ENCODE data around the gene MIEN1.
"Not testable (repeated sequence)": the region's sequence is repeated elsewhere in the genome, so short reads cannot be mapped to it uniquely, and the experiment has no call there.

MIEN1 gene

GRCh38 chr17:39755554-39756379 lies 25.4 kb upstream of the MIEN1 start:
- no peak for DNase-seq

- peak; percentile 52 for DNase-seq
Measured at GRCh38 chr17:39754958-39755553, 24.7 kb upstream of the MIEN1 start.

GRCh38 chr17:39754161-39754957 lies 24.0 kb upstream of the MIEN1 start:
- DNase-seq, result peak; percentile 84

- peak; percentile 30 for DNase-seq
Measured at GRCh38 chr17:39753514-39754160, 23.3 kb upstream of the MIEN1 start.

- DNase-seq, result no peak
Measured at GRCh38 chr17:39752241-39752881, 22.0 kb upstream of the MIEN1 start.

- DNase-seq, result no peak
Measured at GRCh38 chr17:39751637-39752036, 21.3 kb upstream of the MIEN1 start.

GRCh38 chr17:39751016-39751543 lies 20.7 kb upstream of the MIEN1 start:
- DNase-seq, result no peak

GRCh38 chr17:39750131-39751015 lies 20.0 kb upstream of the MIEN1 start:
- DNase-seq, result no peak

GRCh38 chr17:39748444-39749034 lies 18.2 kb upstream of the MIEN1 start:
- not testable (repeated sequence) for DNase-seq

GRCh38 chr17:39747745-39748144 lies 17.4 kb upstream of the MIEN1 start:
- no peak for DNase-seq

GRCh38 chr17:39746145-39746461 lies 15.8 kb upstream of the MIEN1 start:
- no peak for DNase-seq

GRCh38 chr17:39745335-39746144 lies 15.2 kb upstream of the MIEN1 start:
- DNase-seq, result no peak

- no peak for DNase-seq
Measured at GRCh38 chr17:39744836-39745215, 14.5 kb upstream of the MIEN1 start.

GRCh38 chr17:39744075-39744835 lies 13.9 kb upstream of the MIEN1 start:
- DNase-seq, result no peak

GRCh38 chr17:39742856-39743436 lies 12.6 kb upstream of the MIEN1 start:
- DNase-seq, result no peak

- DNase-seq, result no peak
Measured at GRCh38 chr17:39742126-39742855, 12.0 kb upstream of the MIEN1 start.

GRCh38 chr17:39740357-39741111 lies 10.2 kb upstream of the MIEN1 start:
- peak; percentile 77 for DNase-seq

Measured in fibroblast of skin of right quadriceps (primary cell).